Stimulated activated CD8-positive, alpha-beta memory T cell treated with anti-CD3 and anti-CD28 coated beads, Interleukin-4, amount 100 ng/mL, for 4 hours (primary cell): ENCODE results near the gene PLA2G4D.

Source experiments
- DNase-seq, 2 donors: peaks; one replicate each; pipeline ENCODE4 v3.0.0-alpha.2; 2020; ENCODE audit warnings: low read depth in 2 of 2, low spot score in 1 of 2

The PLA2G4D gene

DNA sequence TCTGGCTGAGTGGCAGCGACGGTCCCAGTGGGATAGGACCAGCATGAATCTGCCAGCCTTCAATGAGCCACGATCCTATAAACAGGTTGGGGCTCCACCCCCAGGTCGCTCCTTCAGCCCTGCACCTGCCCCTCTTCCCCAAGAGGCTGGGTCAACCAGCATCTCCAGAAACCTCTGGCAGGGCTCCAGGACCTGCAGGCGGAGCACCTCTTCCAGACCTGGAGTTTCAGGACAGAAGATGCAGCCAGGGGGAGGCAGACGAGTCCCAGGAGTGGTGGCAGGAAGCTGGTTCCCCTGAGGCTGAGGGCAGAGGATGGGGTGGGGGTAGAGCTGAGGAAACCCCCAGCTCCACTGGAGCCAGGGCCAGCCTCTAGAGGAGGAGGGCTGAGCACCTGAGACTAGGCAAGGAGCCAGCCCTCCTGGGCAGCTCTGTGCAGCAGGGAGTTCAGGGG is at the start of gene PLA2G4D:
Gene PLA2G4D (minus strand): TSS at position 51 of the 452 bp plus-strand sequence. CDS start 103 bp downstream, outside the sequence.
- DNase-seq: no peak

DNA sequence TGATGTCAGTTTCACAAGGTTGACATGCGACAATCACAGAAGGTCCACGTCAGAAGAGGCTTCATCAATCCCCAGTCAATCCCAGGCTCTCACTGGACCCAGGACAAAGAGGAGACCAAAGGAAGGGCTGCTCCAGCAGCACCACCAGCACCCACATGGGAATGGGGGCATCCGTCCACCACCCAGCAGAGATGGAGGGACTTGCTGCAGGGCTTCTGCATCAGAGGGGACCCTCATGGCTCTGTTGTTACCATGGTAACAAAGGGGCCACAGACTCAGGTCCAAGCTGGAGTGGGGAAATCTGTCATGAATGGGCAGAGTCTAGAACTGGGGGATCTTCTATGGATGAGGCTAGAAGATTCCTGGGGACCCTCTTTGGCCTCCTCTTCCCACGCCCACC is 49.0 kb upstream of the PLA2G4D start:
- DNase-seq: no peak

DNA sequence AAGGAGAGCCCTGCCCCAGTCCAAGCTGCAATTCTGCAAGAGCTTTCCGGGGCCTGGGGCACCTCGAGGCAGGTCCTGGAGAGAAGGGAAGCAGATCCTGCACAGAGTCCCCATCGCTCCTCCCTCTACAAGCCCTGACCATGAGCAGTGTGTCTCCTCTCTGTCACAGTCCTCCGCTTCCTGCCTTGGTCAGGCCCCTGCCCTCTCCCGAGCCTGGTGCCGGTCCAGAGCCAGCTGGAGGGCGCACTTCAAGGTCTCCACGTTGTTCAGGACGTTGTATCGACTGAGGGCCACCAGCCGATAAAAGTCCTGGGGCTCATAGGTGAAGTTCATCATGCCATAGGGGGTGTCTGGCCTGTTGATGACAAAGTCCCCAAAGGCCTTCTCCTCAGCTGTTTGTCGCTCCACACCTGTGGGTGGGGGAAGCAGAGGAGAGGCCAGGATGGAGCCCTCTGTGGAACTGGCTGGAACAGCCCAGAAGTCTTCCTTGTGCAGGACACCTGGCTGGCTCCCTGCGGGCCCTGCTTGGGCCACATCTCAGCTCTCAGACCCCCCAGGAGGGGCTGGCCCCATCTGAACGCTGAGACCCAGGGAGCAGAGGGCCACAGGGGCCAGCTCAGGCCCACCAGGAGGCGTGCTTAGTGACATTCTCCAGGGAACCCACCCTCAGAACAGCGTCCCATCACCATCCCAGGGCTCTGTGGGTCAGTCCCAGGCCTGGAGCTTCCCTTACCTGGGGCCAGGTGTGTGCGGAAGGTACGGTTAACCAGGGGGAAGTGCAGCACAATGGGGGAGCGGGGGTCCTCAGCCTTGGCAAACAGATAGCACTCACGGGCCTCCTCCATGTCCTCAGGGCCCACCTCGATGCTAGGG is 47.7 kb upstream of the PLA2G4D start:
- DNase-seq: no peak

GRCh38 chr15:42141246-42141645 is 46.9 kb upstream of the PLA2G4D start:
- DNase-seq: no peak

GRCh38 chr15:42140383-42141070 is 46.2 kb upstream of the PLA2G4D start:
- DNase-seq: no peak

DNA sequence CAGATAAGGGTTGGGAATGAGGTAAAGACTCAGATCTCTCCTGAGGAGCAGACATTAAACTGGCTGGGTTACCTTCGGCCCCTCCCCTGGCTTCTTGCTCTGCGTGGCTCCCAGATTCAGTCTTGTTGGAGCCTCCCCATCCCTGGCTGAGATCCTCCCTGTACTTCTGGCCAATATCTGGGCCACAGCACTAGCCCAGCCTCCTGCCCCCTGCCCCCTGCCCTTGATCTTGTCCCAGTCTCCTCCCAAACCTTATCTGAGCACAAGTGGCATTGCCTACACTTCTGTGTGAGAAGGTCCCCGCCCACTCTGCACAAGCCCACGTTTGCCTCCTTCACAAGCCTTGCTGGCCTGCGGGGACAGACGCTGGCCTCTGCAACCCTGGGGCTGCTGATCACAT is 45.2 kb upstream of the PLA2G4D start:
- DNase-seq: no peak

DNA sequence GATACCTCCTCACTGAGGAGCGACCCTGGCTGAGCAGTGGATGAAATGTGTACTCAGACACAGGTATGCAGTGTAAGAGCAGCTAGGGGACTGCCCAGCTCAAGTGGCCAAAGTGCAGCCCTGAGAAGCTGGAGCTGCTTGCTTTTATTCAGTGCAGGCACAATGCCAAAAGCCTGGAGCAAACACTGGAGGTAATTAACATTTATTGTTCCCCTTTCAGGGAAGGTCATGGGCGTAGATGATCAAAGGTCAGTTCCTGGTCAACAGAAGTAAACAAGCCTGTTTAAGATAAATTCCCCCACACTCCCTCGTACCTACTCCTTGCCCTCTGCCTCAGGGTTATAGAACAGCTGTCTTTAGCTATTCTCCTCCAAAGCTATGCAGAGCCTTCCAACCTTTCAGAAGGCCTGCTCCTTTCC is 44.6 kb upstream of the PLA2G4D start:
- DNase-seq: no peak

DNA sequence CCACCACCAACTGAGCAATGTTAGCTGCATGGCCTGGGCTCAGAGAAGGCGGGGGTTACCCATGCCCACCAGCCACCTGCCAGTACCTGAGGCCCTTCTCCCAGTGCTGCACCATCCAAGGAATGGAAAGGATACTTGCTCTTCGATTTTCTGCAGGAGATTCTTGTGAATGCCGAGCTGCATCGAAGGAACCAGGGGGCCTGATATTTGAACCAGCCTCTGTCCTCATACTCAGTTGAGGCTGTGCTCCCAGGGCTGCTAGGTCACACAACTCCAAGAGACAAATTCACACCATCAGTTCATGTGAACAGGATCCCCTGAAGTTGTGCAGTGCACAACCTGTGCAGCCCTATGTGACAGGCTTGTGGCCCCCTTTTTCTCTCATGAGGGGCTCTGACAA is 44.0 kb upstream of the PLA2G4D start:
- no peak for DNase-seq

- DNase-seq: no peak
Observed at GRCh38 chr15:42137461-42138261, 43.3 kb upstream of the PLA2G4D start.

DNA sequence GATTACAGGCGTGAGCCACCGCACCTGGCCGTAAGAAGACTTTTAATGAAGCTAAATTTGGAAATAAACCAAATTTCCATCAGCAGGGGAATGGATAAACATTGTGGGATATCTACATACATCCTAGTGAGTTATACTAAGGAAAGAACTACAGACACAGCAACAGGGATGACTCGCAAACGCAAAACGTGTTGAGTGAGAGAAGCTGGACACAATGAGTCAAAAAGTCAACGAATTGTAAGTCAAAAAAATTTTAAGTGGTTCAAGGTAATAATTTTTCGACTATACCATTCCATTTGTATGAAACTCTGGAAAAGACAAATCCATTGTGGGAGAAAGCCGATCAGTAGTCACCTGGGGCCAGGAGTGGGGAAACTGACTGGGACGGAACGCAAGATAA is 42.2 kb upstream of the PLA2G4D start:
- no peak for DNase-seq

DNA sequence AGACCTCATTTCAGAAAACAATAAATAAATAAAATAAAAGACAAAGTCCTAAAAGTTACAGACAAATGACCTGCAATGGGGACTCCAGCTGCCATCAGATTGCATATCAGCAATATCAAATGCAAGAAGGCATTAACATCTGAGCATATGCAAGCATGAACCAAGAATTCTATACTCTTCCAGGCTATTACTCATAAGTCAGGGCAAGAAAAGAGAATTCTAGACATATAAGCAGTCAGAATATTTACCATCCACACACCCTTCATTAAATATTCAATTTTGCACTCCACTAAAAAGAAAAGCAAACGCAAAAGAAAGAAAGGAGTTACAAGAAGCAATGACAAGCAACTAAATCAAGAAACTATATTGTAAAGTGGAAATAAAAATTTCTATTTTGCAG is 41.0 kb upstream of the PLA2G4D start:
- DNase-seq: no peak

- no peak for DNase-seq
Observed at GRCh38 chr15:42134617-42135245, 40.4 kb upstream of the PLA2G4D start.

- DNase-seq: no peak
Observed at GRCh38 chr15:42133886-42134502, 39.6 kb upstream of the PLA2G4D start.

- no peak for DNase-seq
Observed at GRCh38 chr15:42133356-42133755, 39.0 kb upstream of the PLA2G4D start.

DNA sequence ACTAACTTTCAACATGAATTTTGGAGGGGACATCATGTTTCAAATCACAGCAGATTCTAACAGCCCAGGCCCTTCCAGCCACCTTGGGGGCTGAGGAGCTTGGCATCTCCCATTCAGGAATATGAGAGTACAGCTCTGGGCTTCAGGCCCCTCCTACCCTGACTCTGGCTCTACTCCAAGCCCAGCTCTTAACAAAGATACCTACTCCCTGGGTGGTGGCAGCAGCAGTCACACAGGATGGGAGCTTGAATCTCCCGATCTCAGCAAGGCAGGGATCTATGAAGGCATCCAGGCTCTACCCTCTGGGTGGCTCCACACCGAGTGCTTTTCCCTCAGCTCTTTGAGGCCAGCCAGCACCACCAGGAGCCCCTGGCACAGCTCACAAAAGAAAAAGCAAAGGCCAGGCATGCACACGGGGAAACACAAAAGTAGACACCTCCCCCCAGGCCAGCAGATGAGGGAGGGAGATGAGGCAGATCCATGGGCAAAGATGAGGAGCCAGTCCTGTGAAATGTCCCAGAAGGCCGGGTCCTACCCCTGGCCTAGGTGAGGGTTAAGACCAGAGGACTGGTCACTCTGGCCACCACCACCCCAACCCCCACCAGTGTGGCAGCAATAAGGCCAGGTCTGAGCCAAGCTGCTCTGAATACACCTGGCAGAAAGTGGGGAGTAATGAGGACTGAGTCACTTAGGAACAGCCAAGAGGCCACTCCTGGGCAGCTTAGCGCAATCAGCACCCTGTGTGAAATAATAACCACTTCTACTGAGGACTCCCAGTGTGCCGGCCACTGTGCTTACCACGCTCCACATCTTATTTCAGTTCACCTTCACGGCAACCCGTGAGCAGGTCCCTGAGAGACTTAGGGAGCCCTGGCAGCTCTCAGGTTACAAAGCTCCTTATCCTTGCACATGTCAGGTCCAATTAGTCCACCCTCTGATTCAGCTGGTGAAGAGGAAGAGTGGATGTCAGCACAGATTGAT is 37.8 kb upstream of the PLA2G4D start:
- DNase-seq: no peak

GRCh38 chr15:42131006-42131405 is 36.6 kb upstream of the PLA2G4D start:
- no peak for DNase-seq

- DNase-seq: no peak
Observed at GRCh38 chr15:42130246-42130986, 36.1 kb upstream of the PLA2G4D start.

DNA sequence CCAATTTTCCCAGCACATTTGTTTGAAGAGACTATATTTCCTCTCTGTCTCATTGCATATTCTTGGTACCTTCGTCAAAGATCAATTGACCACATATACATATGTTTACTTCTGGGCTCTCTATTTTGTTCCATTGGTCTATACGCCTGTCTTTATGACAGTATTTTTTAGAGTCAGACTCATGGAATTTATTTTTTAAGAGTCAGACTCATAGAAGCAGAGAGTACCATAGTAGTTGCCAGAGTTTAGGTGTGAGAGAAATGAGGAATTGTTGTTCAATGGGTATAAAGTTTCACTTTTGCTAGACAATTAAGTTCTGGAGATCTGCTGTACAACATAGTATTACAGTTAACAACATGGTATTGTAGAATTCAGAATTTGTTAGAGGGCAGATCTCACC is 35.0 kb upstream of the PLA2G4D start:
- DNase-seq: no peak

DNA sequence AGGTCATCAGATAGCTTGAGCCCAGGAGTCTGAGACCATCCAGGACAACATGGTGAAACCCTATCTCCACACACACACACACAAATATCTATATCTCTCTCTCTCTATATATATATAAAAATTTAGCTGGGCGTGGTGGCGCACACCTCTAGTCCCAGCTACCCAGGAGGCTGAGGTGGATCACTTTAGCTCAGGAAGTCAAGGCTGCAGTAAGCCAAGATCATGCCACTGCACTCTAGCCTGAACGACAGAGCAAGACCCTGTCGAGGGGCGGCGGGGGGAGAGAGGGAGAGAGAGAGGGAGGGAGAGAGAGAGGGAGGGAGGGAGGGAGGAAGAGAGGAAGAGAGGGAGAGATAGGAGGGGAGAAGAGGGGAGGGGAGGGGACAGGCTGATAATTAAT is 34.1 kb upstream of the PLA2G4D start:
- no peak for DNase-seq
